GM19035 (cell line): Measurements from ENCODE around the gene CSTB.

Source experiments
- ATAC-seq: cut with Tn5 transposase; IDR thresholded peaks from one replicate; pipeline ENCODE4 v1.9.1; 2021; ENCODE audit not compliant: unreplicated experiment

The CSTB gene

GRCh38 chr21:43752758-43753438 is 23.2 kb downstream of the CSTB start:
- ATAC-seq, result no peak

DNA sequence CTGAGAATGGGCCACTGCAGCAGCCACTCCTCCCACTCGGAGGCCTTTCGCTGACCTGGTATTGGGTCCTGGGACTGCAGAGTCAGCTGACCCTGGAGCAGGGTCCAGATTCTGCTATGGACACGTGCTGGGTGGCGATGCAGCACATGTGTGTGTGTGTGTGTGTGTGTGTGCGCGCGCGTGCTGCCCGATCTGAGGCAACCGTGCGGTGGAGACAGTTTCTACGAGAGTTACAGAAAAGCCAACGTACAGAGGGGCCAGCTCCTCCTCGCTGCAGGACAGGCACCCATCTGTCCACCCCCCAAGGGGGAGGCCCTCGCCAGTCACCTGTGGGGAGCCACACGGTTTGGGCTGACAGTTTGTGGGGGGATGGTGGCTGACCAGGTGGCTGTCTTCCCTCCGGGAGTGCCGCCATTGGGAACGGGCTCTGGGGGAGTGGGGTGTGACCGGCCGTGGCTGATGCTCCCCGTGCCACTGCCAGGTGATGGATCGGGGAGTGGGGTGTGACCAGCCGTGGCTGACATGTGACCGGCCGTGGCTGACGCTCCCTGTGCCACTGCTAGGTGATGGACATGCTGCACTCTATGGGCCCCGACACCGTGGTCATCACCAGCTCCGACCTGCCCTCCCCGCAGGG is 24.0 kb downstream of the CSTB start:
- ATAC-seq, result no peak

DNA sequence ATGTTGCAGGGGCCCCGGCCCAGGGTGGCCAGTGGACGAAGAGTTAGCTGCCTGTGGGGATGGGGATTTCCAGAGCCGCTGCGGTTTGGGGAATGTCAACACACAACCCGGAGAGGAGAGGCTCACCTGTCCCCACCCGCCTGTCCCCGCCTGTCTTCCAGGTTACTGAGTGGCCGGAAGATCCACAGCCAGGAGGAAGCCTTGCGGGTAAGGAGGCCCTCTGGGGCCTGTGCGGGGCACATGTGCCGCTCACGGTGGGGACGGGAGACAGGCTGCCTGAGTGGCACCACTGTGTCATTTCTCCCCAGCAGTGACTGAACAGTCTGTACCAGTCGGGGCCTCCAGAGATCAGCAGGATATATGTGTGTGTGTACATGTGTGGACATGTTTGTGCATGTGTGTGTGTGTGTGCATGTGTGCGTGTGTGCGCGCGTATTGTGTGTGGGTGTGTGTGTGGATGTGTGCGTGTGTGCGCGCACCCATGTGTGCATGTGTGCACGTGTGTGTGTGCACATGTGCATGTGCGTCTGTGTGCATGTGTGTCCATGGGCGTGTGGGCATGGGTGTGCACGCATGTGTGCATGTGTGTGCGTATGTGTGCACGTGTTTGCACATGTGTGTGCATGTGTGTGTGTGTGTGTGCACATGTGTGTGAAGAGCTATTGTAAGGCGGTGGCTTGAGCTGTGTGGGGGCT is 25.6 kb downstream of the CSTB start:
- no peak for ATAC-seq

- ATAC-seq, result no peak
These were observed 26.4 kb downstream of the CSTB start for GRCh38 chr21:43749651-43750262.

- no peak for ATAC-seq
These were observed 27.5 kb downstream of the CSTB start for GRCh38 chr21:43748622-43749021.

- ATAC-seq, result no peak
These were observed 30.2 kb downstream of the CSTB start for GRCh38 chr21:43745772-43746517.

DNA sequence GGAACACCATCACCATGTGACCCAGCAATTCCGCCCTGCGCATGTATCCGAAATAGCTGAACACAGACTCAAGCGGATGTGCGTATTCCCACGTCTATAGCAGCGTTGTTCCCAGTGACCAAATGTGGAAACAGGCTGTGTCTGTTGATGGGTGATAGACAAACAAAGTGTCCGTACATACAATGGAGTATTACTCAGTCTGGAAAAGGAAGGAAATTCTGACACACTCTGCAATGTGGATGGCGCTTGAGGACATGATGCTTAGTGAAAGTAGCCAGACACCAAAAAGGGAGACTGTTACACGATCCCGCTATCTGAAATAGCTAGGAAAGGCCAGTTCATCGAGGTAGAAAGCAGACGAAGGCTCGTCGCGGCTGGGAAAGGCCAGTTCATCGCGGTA is 31.4 kb downstream of the CSTB start:
- ATAC-seq, result no peak

- ATAC-seq, result no peak
These were observed 32.2 kb downstream of the CSTB start for GRCh38 chr21:43743947-43744346.

- no peak for ATAC-seq
These were observed 34.5 kb downstream of the CSTB start for GRCh38 chr21:43741423-43742096.

DNA sequence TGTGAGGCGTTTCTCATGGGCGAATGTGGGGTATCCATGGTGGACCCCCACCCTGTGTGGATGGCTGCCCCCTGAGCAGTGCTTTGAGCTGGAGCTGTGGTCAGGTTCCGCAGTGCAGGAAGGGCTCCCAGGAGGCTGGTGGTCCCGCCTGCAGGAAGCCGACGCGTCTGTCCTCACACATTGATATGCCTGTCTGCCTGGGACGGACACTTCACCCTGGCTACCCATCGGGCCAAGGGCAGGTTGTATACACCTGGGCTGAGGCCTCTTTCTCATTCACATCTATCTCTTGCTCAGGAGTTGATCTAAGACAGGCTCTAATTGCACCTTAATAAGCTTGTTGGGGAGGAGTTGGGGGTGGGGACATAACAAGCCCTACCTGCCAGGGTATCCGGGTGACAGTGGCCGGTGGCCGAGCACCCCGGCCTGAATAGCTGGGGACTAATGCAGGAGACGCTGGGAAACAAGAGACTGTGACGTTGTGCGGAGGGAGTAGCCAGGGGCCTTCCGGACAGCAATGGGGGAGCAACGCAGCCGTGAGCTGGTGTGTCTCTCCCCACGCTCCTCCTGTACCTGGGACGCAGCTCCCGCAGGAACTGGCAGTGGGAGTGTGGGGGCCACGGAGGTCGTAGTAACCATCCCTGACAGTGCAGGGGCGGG is 35.5 kb downstream of the CSTB start:
- no peak for ATAC-seq

DNA sequence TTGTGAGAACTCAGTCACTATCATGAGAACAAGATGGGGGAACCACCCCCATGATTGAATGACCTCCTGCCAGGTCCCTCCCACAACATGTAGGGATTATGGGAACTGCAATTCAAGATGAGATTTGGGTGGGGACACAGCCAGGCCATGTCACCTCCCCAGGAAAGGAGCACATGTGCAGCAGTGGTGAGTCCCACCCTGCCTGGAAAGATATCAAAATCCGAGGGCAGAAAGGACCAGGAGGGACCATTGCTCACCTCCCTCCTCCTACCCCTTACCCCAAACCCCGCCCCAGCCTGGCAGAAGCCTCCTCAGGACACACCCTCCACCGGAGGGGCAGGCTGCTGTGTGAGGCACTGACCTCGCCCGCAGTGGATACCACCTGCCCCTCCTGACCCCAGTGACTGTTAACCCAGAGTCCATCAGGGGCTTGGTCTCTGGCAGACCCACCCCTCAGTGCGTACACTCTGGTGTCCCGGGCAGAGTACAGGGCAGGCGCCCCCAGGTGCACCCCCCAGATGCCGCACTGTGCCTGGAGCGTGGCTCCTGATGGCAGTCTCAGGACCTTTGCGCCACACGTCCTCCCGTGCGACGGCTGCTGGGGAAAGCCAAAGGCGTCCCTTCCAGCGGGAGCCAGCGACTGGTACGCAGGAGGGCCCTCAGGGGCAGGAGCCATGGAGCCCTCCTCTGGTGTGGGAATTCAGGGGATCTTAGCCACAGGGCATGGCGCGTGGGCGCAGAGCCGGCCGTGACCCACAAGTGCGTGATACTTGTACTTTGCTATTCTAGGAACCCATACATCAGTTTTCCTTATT is 36.3 kb downstream of the CSTB start:
- no peak for ATAC-seq

DNA sequence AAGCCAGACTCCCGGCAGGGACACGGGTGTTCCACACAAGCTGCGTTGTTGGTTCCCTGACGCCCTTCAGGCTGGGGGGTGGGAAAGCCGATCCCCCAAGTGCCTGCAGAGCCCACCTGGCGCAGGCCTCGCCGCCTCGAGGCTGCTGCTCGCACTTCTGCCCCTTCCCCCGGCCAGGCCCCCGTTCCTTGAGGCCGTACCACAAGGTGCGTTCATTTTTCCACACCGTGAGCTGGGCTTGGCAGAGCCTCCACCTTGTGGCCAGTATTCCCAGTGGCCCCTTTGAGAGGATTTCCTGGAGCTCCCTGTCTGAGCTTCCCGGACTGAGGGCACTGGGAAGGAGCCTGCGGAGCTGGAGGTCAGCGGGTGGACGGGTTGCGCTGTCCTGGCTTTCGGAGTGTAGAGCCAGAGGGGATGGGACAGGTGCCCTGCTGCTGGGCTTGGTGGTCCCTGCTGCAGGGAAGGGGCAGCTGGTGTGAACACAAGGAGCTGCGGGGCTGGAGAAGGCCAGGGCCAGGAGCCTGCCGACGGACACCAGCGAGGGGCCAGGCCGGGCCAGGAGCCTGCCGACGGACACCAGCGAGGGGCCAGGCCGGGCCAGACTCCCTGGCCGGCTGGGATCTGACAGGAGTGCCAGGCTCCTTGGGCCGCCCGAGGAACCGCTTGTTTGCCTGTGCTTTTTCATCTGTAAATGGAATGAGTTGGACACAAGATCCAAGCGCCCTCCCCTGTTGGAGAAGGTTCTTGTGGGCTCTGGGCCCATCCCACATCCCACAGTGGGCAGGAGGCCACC is 38.8 kb downstream of the CSTB start:
- ATAC-seq, result no peak

GRCh38 chr21:43736224-43736883 is 39.8 kb downstream of the CSTB start:
- ATAC-seq, result no peak

- no peak for ATAC-seq
These were observed 40.6 kb downstream of the CSTB start for GRCh38 chr21:43735236-43736091.

- no peak for ATAC-seq
These were observed 41.2 kb downstream of the CSTB start for GRCh38 chr21:43734928-43735229.

- ATAC-seq, result no peak
These were observed 41.8 kb downstream of the CSTB start for GRCh38 chr21:43734131-43734927.
